Measurements from ENCODE around the gene WNT3A. TPM values are rescaled to one million over a fixed set of nuclear protein-coding genes. Genes with fewer than 3 reads are reported as not detected.

The WNT3A gene
- total RNA-seq, 1 donor from 2014 or later = not detected

DNA sequence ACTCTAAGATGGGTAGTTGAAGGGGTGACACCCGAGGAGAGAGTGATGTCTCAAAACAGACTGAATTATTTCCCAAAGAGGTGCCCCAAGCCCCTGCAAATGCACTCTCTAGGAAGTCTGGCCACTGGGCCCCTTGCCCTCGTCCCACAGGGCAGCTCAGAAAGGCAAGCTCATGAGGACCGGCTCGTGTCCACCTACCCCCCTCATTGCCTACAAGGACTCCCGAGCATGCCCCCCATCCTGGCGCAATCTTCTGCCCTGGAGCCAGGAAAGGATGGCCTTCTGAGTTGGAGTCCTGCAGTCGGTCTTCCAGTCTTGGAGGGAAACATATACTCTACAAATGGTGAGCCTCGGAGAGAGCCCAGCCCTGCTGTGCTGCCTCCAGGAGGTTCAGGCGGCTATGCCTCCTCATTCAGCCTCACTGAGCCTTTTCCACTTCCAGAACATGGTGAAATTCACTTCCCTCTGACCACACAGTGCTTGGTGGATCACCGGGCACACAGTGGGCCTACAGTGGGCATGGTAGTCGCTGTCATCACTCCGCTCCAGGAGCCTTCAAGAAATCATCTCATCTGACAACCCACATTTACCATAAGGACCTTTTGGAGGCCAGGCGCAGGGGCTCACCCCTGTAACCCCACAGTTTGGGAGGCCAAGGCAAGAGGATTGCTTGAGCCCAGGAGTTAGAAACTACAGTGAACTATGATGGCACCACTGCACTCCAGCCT is 5.8 kb upstream of the WNT3A start:
- H3K4me1 ChIP-seq = no peaks in the 10 kb centered on the region
- intact Hi-C loops (cut with DNase I) = no loop called here
- TF ChIP-seq, protein P1, sequence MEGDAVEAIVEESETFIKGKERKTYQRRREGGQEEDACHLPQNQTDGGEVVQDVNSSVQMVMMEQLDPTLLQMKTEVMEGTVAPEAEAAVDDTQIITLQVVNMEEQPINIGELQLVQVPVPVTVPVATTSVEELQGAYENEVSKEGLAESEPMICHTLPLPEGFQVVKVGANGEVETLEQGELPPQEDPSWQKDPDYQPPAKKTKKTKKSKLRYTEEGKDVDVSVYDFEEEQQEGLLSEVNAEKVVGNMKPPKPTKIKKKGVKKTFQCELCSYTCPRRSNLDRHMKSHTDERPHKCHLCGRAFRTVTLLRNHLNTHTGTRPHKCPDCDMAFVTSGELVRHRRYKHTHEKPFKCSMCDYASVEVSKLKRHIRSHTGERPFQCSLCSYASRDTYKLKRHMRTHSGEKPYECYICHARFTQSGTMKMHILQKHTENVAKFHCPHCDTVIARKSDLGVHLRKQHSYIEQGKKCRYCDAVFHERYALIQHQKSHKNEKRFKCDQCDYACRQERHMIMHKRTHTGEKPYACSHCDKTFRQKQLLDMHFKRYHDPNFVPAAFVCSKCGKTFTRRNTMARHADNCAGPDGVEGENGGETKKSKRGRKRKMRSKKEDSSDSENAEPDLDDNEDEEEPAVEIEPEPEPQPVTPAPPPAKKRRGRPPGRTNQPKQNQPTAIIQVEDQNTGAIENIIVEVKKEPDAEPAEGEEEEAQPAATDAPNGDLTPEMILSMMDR (IDR thresholded peaks at IDR 0.05) = no peak
- TF ChIP-seq POLR2A (IDR thresholded peaks at IDR 0.05) = no peak
- no peak for TF ChIP-seq POLR2AphosphoS5 (IDR thresholded peaks at IDR 0.05; ENCODE audit: insufficient read depth in 1 of 2, low read depth in 1 of 2)
- H3K27me3 ChIP-seq = no peaks in the 10 kb centered on the region
- peaks cover 6% of the 10 kb centered on the region for H3K9me3 ChIP-seq
- no peak overlapping the region for H3K4me3 ChIP-seq
- H3K27ac ChIP-seq = no peak overlapping the region
- H3K36me3 ChIP-seq = no peaks in the 10 kb centered on the region
- DNase-seq (ENCODE audit: extremely low spot score in 2 of 2) = peak in 1 of 2 donors; percentile 81

DNA sequence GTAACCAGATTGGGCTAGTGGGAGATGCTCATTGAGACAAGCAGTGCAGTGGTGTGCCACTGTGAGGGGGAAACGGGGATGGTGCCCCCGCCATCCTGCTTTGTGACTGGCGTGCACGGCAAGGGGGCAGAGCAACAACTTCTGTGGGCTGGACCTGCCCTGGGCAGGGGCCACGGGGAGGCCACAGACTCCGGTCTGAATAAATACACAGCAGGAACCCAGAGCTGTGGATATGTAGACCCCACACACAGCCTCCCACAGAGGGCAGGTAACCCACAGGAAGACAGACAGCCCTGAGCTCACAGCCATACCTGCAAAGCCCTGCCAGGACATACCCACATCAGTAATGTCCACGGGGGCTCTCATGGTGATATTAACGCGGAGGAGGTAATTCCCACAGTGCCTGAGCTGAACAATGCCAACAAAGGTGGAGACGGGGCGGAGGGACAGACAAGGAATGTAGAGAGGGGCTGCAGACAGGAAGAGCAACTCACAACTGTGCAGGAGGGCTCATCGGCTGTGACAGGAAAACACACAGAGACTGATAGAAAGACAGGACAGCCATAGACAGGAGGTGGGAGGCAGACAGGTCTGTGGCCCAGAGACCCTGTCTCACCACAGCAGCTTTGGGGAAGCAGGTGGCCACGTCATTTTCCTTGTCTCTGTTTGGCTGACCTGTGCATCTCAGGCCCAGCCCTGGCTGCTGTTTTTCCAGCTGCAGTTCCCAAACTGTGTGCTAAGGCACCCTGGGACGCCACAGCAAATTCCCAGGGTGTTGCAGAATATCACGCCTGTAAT is 4.9 kb upstream of the WNT3A start:
- intact Hi-C loops (cut with DNase I) = no loop called here
- H3K36me3 ChIP-seq = no peaks in the 10 kb centered on the region
- no peak overlapping the region for H3K27ac ChIP-seq
- H3K27me3 ChIP-seq = no peaks in the 10 kb centered on the region
- H3K4me3 ChIP-seq = no peak overlapping the region
- no peaks in the 10 kb centered on the region for H3K4me1 ChIP-seq
- DNase-seq (ENCODE audit: extremely low spot score in 2 of 2) = peak in 1 of 2 donors; percentile 61
- H3K9me3 ChIP-seq = no peaks in the 10 kb centered on the region
- TF ChIP-seq POLR2AphosphoS5 (IDR thresholded peaks at IDR 0.05; ENCODE audit: insufficient read depth in 1 of 2, low read depth in 1 of 2) (no peak), POLR2A (IDR thresholded peaks at IDR 0.05) (no peak)
- TF ChIP-seq, protein P1 (IDR thresholded peaks at IDR 0.05) = no peak

DNA sequence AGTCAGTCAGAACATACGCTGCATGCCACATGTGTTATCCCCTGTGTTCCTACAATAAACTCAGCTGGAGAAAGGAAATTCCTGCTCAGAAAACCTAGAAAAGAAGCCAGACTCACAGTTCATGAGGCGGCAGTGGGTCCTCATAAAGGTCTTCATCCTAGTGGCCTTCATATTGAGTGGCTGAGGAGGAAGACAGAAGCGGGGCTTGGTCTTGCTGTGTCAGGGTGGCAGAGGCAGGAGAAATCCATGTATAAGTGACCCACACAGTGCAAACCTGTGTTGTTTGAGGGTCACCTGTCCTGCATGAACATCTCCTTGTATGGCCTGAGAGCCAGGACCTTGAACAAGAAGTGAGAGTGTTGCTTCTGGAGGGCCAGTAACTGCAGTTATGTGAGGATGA is 4.0 kb upstream of the WNT3A start:
- Histone ChIP-seq H3K9me3 (no peaks in the 10 kb centered on the region), H3K4me1 (peaks cover 7% of the 10 kb centered on the region), H3K36me3 (no peaks in the 10 kb centered on the region), H3K27me3 (no peaks in the 10 kb centered on the region), H3K27ac (no peak overlapping the region), H3K4me3 (no peak overlapping the region)
- intact Hi-C loops (cut with DNase I) = no loop called here
- DNase-seq (ENCODE audit: extremely low spot score in 2 of 2) = peak in 1 of 2 donors; percentile 74
- TF ChIP-seq, protein P1 (IDR thresholded peaks at IDR 0.05) = no peak
- no peak for TF ChIP-seq POLR2AphosphoS5 (IDR thresholded peaks at IDR 0.05; ENCODE audit: insufficient read depth in 1 of 2, low read depth in 1 of 2)
- no peak for TF ChIP-seq POLR2A (IDR thresholded peaks at IDR 0.05)

- Histone ChIP-seq H3K4me1 (peaks cover 12% of the 10 kb centered on the region), H3K4me3 (no peak overlapping the region), H3K27ac (no peak overlapping the region), H3K27me3 (no peaks in the 10 kb centered on the region), H3K9me3 (no peaks in the 10 kb centered on the region), H3K36me3 (no peaks in the 10 kb centered on the region)
- DNase-seq (ENCODE audit: extremely low spot score in 2 of 2) = peak in 1 of 2 donors; percentile 64
- TF ChIP-seq, protein P1 (IDR thresholded peaks at IDR 0.05) = no peak
- no peak for TF ChIP-seq POLR2A (IDR thresholded peaks at IDR 0.05)
- TF ChIP-seq POLR2AphosphoS5 (IDR thresholded peaks at IDR 0.05; ENCODE audit: insufficient read depth in 1 of 2, low read depth in 1 of 2) = no peak
- intact Hi-C loops (cut with DNase I) = no loop called here
Observed at GRCh38 chr1:228003461-228004330, 3.1 kb upstream of the WNT3A start.

Measured in vagina (tissue), 2 donors.